Activated CD4-positive, alpha-beta T cell treated with anti-CD3 and anti-CD28 coated beads for 48 hours (primary cell): ENCODE measurements around the gene CRYBG2.

Source experiments
- DNase-seq: peaks from one replicate; pipeline ENCODE4 v3.0.0-alpha.2; 2020

CRYBG2 gene

GRCh38 chr1:26318338-26319064 is 35.4 kb downstream of the CRYBG2 start:
- DNase-seq, result peak; percentile 71

GRCh38 chr1:26317612-26318337 is 36.2 kb downstream of the CRYBG2 start, which contains the start of gene CD52:
Gene CD52, plus strand, starts transcription at chr1:26317958. Its CDS starts 60 bp downstream, at chr1:26318018.
- peak; percentile 78 for DNase-seq

GRCh38 chr1:26317146-26317545 is 36.8 kb downstream of the CRYBG2 start:
- DNase-seq, result no peak

GRCh38 chr1:26315874-26316850 is 37.8 kb downstream of the CRYBG2 start:
- DNase-seq, result no peak

- DNase-seq, result no peak
These were observed 39.4 kb downstream of the CRYBG2 start for GRCh38 chr1:26314501-26314900.

- DNase-seq, result peak; percentile 59
These were observed 45.7 kb downstream of the CRYBG2 start for GRCh38 chr1:26307966-26308899.

- DNase-seq, result peak; percentile 41
These were observed 46.6 kb downstream of the CRYBG2 start for GRCh38 chr1:26307363-26307781.

- peak; percentile 95 for DNase-seq
These were observed 47.4 kb downstream of the CRYBG2 start, which contains the start of gene UBXN11 for GRCh38 chr1:26306290-26307229. Gene UBXN11, minus strand, starts transcription at chr1:26306636. Its CDS starts 3,753 bp downstream, at chr1:26302883.

- no peak for DNase-seq
These were observed 48.2 kb downstream of the CRYBG2 start for GRCh38 chr1:26305667-26306289.

GRCh38 chr1:26302733-26303405 is 51.1 kb downstream of the CRYBG2 start:
- DNase-seq, result no peak

- DNase-seq, result no peak
These were observed 53.2 kb downstream of the CRYBG2 start for GRCh38 chr1:26300578-26301275.

- no peak for DNase-seq
These were observed 56.2 kb downstream of the CRYBG2 start for GRCh38 chr1:26297791-26298124.

- no peak for DNase-seq
These were observed 56.7 kb downstream of the CRYBG2 start for GRCh38 chr1:26297057-26297790.

- DNase-seq, result no peak
These were observed 57.4 kb downstream of the CRYBG2 start for GRCh38 chr1:26296340-26297056.

GRCh38 chr1:26295194-26296138 is 58.5 kb downstream of the CRYBG2 start:
- DNase-seq, result no peak

GRCh38 chr1:26293911-26294463 is 59.9 kb downstream of the CRYBG2 start:
- no peak for DNase-seq
